Nephron (organoid): ENCODE data around the gene ING5.
A peak's percentile ranks its signal among the peaks of the same experiment; 100 is the strongest.

Source experiments
- H3K27ac Mint-ChIP-seq, 3 experiments: 2 replicates each; pipeline ENCODE4 v1.8.0; 2020; ENCODE audit warnings: mixed read lengths in 3 of 3, mild to moderate bottlenecking in 2 of 3, moderate library complexity in 1 of 3
- H3K27me3 Mint-ChIP-seq: 2 replicates; pipeline ENCODE4 v1.8.0; 2021; ENCODE audit warnings: low read depth, mild to moderate bottlenecking, moderate library complexity, mixed read lengths
- H3K36me3 Mint-ChIP-seq: 2 replicates; pipeline ENCODE4 v1.8.0; 2020; ENCODE audit warnings: low read depth, mixed read lengths
- H3K4me1 Mint-ChIP-seq: 2 replicates; pipeline ENCODE4 v1.8.0; 2020; ENCODE audit warnings: mixed read lengths
- H3K4me3 Mint-ChIP-seq, 3 experiments: 2 replicates each; pipeline ENCODE4 v1.8.0; 2020; ENCODE audit warnings: mild to moderate bottlenecking in 3 of 3, mixed read lengths in 3 of 3, moderate library complexity in 2 of 3
- H3K9me3 Mint-ChIP-seq: 2 replicates; pipeline ENCODE4 v1.8.0; 2020; ENCODE audit warnings: mixed read lengths
- CTCF ChIP-seq, 3 experiments: fragments of 200-600 bp; sonication (generic); IDR thresholded peaks; one replicate each; pipeline ENCODE4 v1.5.0; 2021; ENCODE audit warnings: antibody characterized with exemption in 3 of 3; ENCODE audit not compliant: unreplicated experiment in 3 of 3

ING5 gene

DNA sequence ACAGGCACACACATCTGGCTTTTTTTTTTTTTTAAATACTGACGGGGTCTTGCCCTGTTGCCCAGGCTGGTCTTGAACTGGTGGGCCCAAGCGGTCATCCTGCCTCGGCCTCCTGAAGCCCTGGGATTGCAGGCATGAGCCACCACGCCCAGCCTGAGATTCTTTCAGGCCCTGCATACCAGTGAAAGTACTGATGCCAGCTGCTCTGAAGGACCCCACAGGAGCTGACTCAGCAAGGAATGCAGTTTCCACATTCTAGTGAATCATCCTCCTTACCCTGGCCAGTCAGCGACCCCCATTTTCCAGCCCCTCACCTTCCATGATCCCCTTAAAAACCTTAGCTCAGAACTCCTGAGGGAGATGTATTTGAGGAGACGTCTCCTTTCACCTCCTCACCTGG, 9.4 kb upstream of the ING5 start:
- no peak overlapping the region for H3K4me3 Mint-ChIP-seq
- TF ChIP-seq CTCF (IDR thresholded peaks at IDR 0.05; ENCODE audit: unreplicated experiment in 3 of 3) = no peak
- H3K4me1 Mint-ChIP-seq = peaks cover 4% of the 10 kb centered on the region
- H3K27ac Mint-ChIP-seq = no peak overlapping the region
- no peaks in the 10 kb centered on the region for H3K27me3 Mint-ChIP-seq
- peaks cover 21% of the 10 kb centered on the region for H3K36me3 Mint-ChIP-seq
- no peaks in the 10 kb centered on the region for H3K9me3 Mint-ChIP-seq

DNA sequence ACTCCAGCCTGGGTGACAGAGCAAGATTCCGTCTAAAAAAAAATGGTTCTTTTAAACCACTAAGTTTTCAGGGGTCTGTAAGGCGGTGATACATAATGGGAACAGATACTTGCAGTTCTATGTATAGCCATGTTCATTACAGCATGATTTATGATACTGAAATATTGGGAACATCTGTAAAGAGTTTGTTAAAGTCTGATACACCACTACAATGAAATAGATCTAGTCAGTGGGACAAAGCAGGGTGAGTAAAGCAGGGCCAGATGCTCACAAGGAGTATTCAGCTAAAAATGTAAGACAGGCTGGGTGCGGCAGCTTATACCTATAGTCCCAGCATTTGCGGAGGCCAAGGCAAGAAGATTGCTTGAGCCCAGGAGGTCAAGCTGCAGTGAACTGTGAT, 6.2 kb upstream of the ING5 start:
- H3K4me3 Mint-ChIP-seq = peak overlapping the region in 1 of 3 experiments; percentile 37
- peaks cover 17% of the 10 kb centered on the region for H3K36me3 Mint-ChIP-seq
- no peak for TF ChIP-seq CTCF (IDR thresholded peaks at IDR 0.05; ENCODE audit: unreplicated experiment in 3 of 3)
- no peaks in the 10 kb centered on the region for H3K9me3 Mint-ChIP-seq
- no peaks in the 10 kb centered on the region for H3K4me1 Mint-ChIP-seq
- peak overlapping the region in 2 of 3 experiments; percentile 58 to 87 for H3K27ac Mint-ChIP-seq
- H3K27me3 Mint-ChIP-seq = peaks cover 3% of the 10 kb centered on the region

GRCh38 chr2:241701149-241701398, 765 bp upstream of the ING5 start:
- Mint-ChIP-seq H3K36me3 (peaks cover 25% of the 10 kb centered on the region), H3K27me3 (peaks cover 3% of the 10 kb centered on the region), H3K4me3 (peak overlapping the region; percentile 87 to 90 (median 89)), H3K27ac (peak overlapping the region; percentile 58 to 91 (median 83)), H3K9me3 (peaks cover 2% of the 10 kb centered on the region), H3K4me1 (peaks cover 6% of the 10 kb centered on the region)
- TF ChIP-seq CTCF (IDR thresholded peaks at IDR 0.05; ENCODE audit: unreplicated experiment in 3 of 3) = peak; percentile 25 to 49 (median 41)

DNA sequence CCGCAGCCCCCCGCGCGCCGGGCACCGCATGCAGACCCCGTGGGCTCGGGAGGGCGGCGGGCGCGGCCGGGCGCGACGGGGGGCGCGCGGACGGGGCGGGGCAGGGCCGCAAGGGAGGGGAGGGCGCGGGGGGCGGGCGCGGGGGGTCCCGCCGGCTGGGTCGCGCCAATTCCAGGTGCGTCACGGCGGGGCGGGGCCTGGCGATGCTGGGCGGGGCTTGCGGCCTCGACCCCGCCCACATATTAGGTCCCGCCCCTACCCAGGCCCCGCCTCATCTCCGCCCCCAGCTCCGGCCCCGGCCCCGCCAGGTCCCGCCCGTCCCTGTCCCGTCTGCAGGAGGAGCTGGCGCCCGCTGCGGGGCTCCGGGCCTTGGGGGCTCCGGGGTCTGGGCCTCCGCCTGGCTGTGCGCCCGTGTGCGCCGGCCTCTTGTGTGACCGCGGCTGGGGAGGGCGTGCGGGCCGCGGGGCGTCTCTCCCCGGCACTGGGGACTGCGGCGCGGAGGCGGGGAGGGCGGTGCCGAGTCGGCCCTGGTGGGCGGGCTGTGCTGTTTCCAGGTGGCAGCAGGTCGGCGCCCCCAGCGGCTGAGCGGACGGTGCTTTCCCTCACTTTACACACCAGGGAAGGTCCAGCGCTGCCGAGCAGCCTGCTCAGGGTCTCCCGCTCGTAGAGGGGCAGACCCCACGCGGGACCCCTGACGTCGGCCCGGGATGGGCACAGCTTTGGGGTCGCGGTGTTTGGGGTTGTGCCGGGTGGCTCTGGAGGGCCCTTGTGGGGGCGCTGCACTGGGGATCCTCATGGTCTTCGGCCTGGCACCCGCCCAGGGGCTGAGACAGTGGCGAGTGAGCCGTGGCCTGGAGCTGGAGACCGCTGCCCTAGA, 554 bp downstream of the ING5 start:
- Mint-ChIP-seq H3K4me3 (peak overlapping the region; percentile 86 to 94 (median 91)), H3K9me3 (peaks cover 6% of the 10 kb centered on the region), H3K27ac (peak overlapping the region; percentile 78 to 88 (median 86)), H3K4me1 (peaks cover 6% of the 10 kb centered on the region), H3K36me3 (peaks cover 39% of the 10 kb centered on the region), H3K27me3 (peaks cover 3% of the 10 kb centered on the region)
- TF ChIP-seq CTCF (IDR thresholded peaks at IDR 0.05; ENCODE audit: unreplicated experiment in 3 of 3) = peak; percentile 46 to 60 (median 49)

GRCh38 chr2:241703032-241703604, 1.3 kb downstream of the ING5 start:
- H3K9me3 Mint-ChIP-seq = peaks cover 6% of the 10 kb centered on the region
- peak overlapping the region; percentile 86 to 94 (median 91) for H3K4me3 Mint-ChIP-seq
- H3K27me3 Mint-ChIP-seq = no peaks in the 10 kb centered on the region
- H3K27ac Mint-ChIP-seq = peak overlapping the region; percentile 78 to 88 (median 86)
- H3K4me1 Mint-ChIP-seq = peaks cover 6% of the 10 kb centered on the region
- TF ChIP-seq CTCF (IDR thresholded peaks at IDR 0.05; ENCODE audit: unreplicated experiment in 3 of 3) = no peak
- H3K36me3 Mint-ChIP-seq = peaks cover 44% of the 10 kb centered on the region
